ENCODE results near the gene PCDHGA12.
A peak's percentile ranks its signal among the peaks of the same experiment; 100 is the strongest.
"Not testable (repeated sequence)": the region's sequence is repeated elsewhere in the genome, so short reads cannot be mapped to it uniquely, and the experiment has no call there.

Gene PCDHGA12

GRCh38 chr5:141409598-141410306 is 20.6 kb upstream of the PCDHGA12 start:
- CTCF ChIA-PET, result interaction anchor here (0.6 kb wide), 1 partner anchor 35 kb away, joined by 6 read pairs; no protein-coding TSS in a partner anchor

GRCh38 chr5:141411575-141411974 is 18.7 kb upstream of the PCDHGA12 start:
- no peak for TF ChIP-seq CTCF (conservative IDR thresholded peaks at IDR 0.05; ENCODE audit: low read depth)
- CTCF ChIA-PET, result interaction anchor here (3.3 kb wide), 1 partner anchor 152 kb away, joined by 11 read pairs; no protein-coding TSS in a partner anchor
- POLR2A ChIA-PET (ENCODE audit: low non-redundant PET), result no interaction called here
- H3K27ac ChIP-seq, result no peak overlapping the region
- DNase-seq (ENCODE audit: low spot score), result no peak

More at GRCh38 chr5:141409598-141410306, 20.6 kb upstream of the PCDHGA12 start:
- no peak for DNase-seq (ENCODE audit: low spot score)
- no peak overlapping the region for H3K27ac ChIP-seq
- TF ChIP-seq CTCF (conservative IDR thresholded peaks at IDR 0.05; ENCODE audit: low read depth), result no peak
- POLR2A ChIA-PET (ENCODE audit: low non-redundant PET), result no interaction called here

- H3K27ac ChIP-seq, result no peak within 1 kb of the TSS
- TF ChIP-seq CTCF (conservative IDR thresholded peaks at IDR 0.05; ENCODE audit: low read depth), result no peak
- ChIA-PET POLR2A (ENCODE audit: low non-redundant PET) (no interaction called here), CTCF (interaction anchor here (0.9 to 3.3 kb wide), 4 partner anchors 30 to 151 kb away, joined by 3 to 11 read pairs (median 4); partner anchors contain the start of genes PCDHGA7 and PCDHGB2)
- DNase-seq (ENCODE audit: low spot score), result peak; percentile 29
Measured at GRCh38 chr5:141412854-141413539, 17.3 kb upstream of the PCDHGA12 start, which contains the start of gene PCDHGA10. TSS of gene PCDHGA10 (plus strand) at chr5:141412987. CDS start at chr5:141413176, 189 bp downstream.

- ChIA-PET POLR2A (ENCODE audit: low non-redundant PET) (no interaction called here), CTCF (interaction anchor here (3.3 kb wide), 1 partner anchor 150 kb away, joined by 11 read pairs; no protein-coding TSS in a partner anchor)
- no peak overlapping the region for H3K27ac ChIP-seq
- no peak for TF ChIP-seq CTCF (conservative IDR thresholded peaks at IDR 0.05; ENCODE audit: low read depth)
- DNase-seq (ENCODE audit: low spot score), result no peak
Measured at GRCh38 chr5:141413540-141414069, 16.7 kb upstream of the PCDHGA12 start.

- CTCF ChIA-PET, result interaction anchor here (0.5 to 3.3 kb wide), 2 partner anchors 23 to 149 kb away, joined by 4 to 11 read pairs; no protein-coding TSS in a partner anchor
- H3K27ac ChIP-seq; DNase-seq (ENCODE audit: low spot score); POLR2A ChIA-PET (ENCODE audit: low non-redundant PET): not testable (repeated sequence)
Measured at GRCh38 chr5:141414548-141415274, 15.6 kb upstream of the PCDHGA12 start.

GRCh38 chr5:141415275-141415618 is 15.1 kb upstream of the PCDHGA12 start:
- POLR2A ChIA-PET (ENCODE audit: low non-redundant PET); H3K27ac ChIP-seq; DNase-seq (ENCODE audit: low spot score): not testable (repeated sequence)
- CTCF ChIA-PET, result interaction anchor here (0.6 kb wide), 1 partner anchor 152 kb away, joined by 3 read pairs; no protein-coding TSS in a partner anchor
